C4-2B (cell line): ENCODE results near the gene ARV1.

Experiments
- ZFX ChIP-seq: fragments of 450-650 bp; IDR thresholded peaks from 2 replicates; pipeline ENCODE4 v1.6.1; 2017
- TF ChIP-seq, protein P1 (sequence below): fragments of 450-650 bp; conservative IDR thresholded peaks from 2 replicates; pipeline ENCODE4 v1.5.1; 2017; ENCODE audit warnings: mild to moderate bottlenecking

DNA sequence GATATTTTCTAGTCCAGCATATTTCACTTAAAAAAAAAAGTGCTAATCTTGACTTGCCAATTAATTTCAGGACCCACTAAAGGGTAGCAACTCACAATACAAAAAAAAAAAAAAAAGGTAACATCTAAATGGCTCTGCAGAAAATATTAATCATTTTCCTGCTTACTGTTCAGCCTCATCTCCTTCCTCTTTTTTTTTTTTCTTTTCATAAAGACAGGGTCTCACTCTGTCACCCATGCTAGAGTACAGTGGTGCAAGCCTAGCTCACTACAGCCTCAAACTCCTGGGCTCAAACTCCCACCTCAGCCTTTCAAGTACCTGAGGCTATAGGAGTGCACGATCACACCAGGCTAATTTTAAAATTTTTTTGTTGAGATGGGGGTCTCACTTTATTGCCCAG, 30.6 kb upstream of the ARV1 start:
- TF ChIP-seq, protein P1, sequence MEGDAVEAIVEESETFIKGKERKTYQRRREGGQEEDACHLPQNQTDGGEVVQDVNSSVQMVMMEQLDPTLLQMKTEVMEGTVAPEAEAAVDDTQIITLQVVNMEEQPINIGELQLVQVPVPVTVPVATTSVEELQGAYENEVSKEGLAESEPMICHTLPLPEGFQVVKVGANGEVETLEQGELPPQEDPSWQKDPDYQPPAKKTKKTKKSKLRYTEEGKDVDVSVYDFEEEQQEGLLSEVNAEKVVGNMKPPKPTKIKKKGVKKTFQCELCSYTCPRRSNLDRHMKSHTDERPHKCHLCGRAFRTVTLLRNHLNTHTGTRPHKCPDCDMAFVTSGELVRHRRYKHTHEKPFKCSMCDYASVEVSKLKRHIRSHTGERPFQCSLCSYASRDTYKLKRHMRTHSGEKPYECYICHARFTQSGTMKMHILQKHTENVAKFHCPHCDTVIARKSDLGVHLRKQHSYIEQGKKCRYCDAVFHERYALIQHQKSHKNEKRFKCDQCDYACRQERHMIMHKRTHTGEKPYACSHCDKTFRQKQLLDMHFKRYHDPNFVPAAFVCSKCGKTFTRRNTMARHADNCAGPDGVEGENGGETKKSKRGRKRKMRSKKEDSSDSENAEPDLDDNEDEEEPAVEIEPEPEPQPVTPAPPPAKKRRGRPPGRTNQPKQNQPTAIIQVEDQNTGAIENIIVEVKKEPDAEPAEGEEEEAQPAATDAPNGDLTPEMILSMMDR: no peak
- no peak for TF ChIP-seq ZFX
